ENCODE measurements around the gene NTSR1.

GRCh38 chr20:62795023-62795761, 86.6 kb downstream of the NTSR1 start:
- TF ChIP-seq POLR2A (IDR thresholded peaks at IDR 0.05) (no peak), CTCF (IDR thresholded peaks at IDR 0.05) (no peak), EP300 (IDR thresholded peaks at IDR 0.05) (no peak)

Measured in ovary (tissue), 3 donors.